Panc1 (cell line): Measurements from ENCODE around the gene BARX1. TPM values are rescaled to one million over a fixed set of nuclear protein-coding genes. Genes with fewer than 3 reads are reported as not detected.

Experiments
- ATAC-seq: fragments of 200-7000 bp; cut with Tn5 transposase; 2 replicates; pipeline ENCODE4 v1.9.1; 2020; ENCODE audit warnings: mild to moderate bottlenecking, moderate library complexity
- BruUV-seq: library from RNA; stranded (reverse); fragments of 400-500 nt; replicated peaks from 2 replicates; lab custom pipeline; 2021; lab: Mats Ljungman, UMichigan
- CTCF ChIA-PET: fragments of 300-600 bp; sonication (Branson Sonifier 250); formaldehyde crosslinking; loops from one replicate; lab custom pipeline; 2022; ENCODE audit warnings: antibody characterized with exemption; lab: Charles Lee
- POLR2A ChIA-PET: fragments of 300-600 bp; sonication (Branson Sonifier 250); formaldehyde crosslinking; loops from one replicate; lab custom pipeline; 2022; ENCODE audit warnings: antibody characterized with exemption; lab: Charles Lee
- DNase-seq: peaks from one replicate; pipeline ENCODE4 v3.0.0-alpha.2; 2010; ENCODE audit warnings: low read depth, low spot score
- H3K27ac ChIP-seq: 2 replicates; pipeline ENCODE4 v1.5.1; 2011; ENCODE audit warnings: mild to moderate bottlenecking, low read length, inconsistent platforms
- H3K27me3 ChIP-seq: fragments of 200-500 bp; sonication (Bioruptor generic); 2 replicates; pipeline ENCODE4 v1.6.0; 2014; ENCODE audit warnings: low read length, inconsistent platforms; ENCODE audit not compliant: control insufficient read depth, insufficient read depth
- H3K36me3 ChIP-seq: fragments of 200-500 bp; sonication (Bioruptor generic); 2 replicates; pipeline ENCODE4 v1.5.1; 2014; ENCODE audit warnings: inconsistent platforms, mild to moderate bottlenecking, low read length, moderate library complexity; ENCODE audit not compliant: control insufficient read depth, insufficient read depth
- H3K4me1 ChIP-seq: 2 replicates; pipeline ENCODE4 v1.5.1; 2011; ENCODE audit warnings: inconsistent platforms, mild to moderate bottlenecking, low read length, moderate library complexity; ENCODE audit not compliant: control insufficient read depth, insufficient read depth
- H3K4me3 ChIP-seq, 2 experiments: 2 replicates each; pipeline ENCODE4 v1.5.1; 2011 to 2012; ENCODE audit warnings: low read depth in 2 of 2, low read length in 2 of 2, mild to moderate bottlenecking in 2 of 2, inconsistent platforms in 1 of 2, moderate library complexity in 1 of 2
- H3K9me3 ChIP-seq: fragments of 200-500 bp; sonication (Bioruptor generic); 2 replicates; pipeline ENCODE4 v1.5.1; 2014; ENCODE audit warnings: low read depth, mild to moderate bottlenecking, inconsistent platforms, low read length, moderate library complexity; ENCODE audit not compliant: control insufficient read depth, insufficient read depth
- CTCF ChIP-seq: fragments of 450-650 bp; IDR thresholded peaks from 2 replicates; pipeline ENCODE4 v1.5.1; 2017; ENCODE audit warnings: mild to moderate bottlenecking
- POLR2AphosphoS5 ChIP-seq: IDR thresholded peaks from 2 replicates; pipeline ENCODE4 v1.6.1; 2012; ENCODE audit warnings: mild to moderate bottlenecking, low read depth, low read length, moderate library complexity
- REST ChIP-seq, 2 experiments: IDR thresholded peaks; 2 replicates each; pipeline ENCODE4 v1.6.1; 2011 to 2012; ENCODE audit warnings: low read depth in 2 of 2, control low read depth in 1 of 2, low read length in 1 of 2, mild to moderate bottlenecking in 1 of 2, moderate library complexity in 1 of 2; ENCODE audit not compliant: insufficient read depth in 1 of 2
- SIN3A ChIP-seq: IDR thresholded peaks from 2 replicates; pipeline ENCODE4 v1.6.1; 2012; ENCODE audit warnings: low read depth, mild to moderate bottlenecking, low read length, moderate library complexity, borderline replicate concordance; ENCODE audit not compliant: insufficient read depth
- TCF7L2 ChIP-seq: IDR thresholded peaks from 2 replicates; pipeline ENCODE4 v1.6.1; 2011; ENCODE audit warnings: mild to moderate bottlenecking, low read depth, low read length, inconsistent platforms
- in situ Hi-C: cut with HindIII; loops from 2 replicates; pipeline ENCODE4 v1.10.0; 2016; ENCODE audit warnings: low sequenced_read_pairs, low pct_unique_long_range_greater_than_20kb
- intact Hi-C: fragments of 100-400 bp; cut with micrococcal nuclease; formaldehyde crosslinking; loops from one replicate; pipeline ENCODE4 v1.10.0; 2022; ENCODE audit not compliant: unreplicated experiment
- total RNA-seq: library from RNA; stranded (reverse); gene quantifications from one replicate; pipeline ENCODE4 v1.2.1, GENCODE V29; 2021; ENCODE audit not compliant: unreplicated experiment

Gene BARX1
- total RNA-seq, 1 experiment from 2014 or later = 81.2 TPM

- ATAC-seq (no peak), DNase-seq (no peak)
- CTCF ChIA-PET = no interaction called here
- BruUV-seq = no TSS peak
- POLR2A ChIA-PET = no interaction called here
- H3K36me3 ChIP-seq = no peaks in the 10 kb centered on the region
- H3K9me3 ChIP-seq = no peaks in the 10 kb centered on the region
- H3K27ac ChIP-seq = no peak overlapping the region
- H3K27me3 ChIP-seq = no peaks in the 10 kb centered on the region
- intact Hi-C loops = no loop called here
- in situ Hi-C loops = no loop called here
- no peaks in the 10 kb centered on the region for H3K4me1 ChIP-seq
- no peak for TF ChIP-seq TCF7L2
- no peak for TF ChIP-seq REST (IDR thresholded peaks at IDR 0.05; ENCODE audit: insufficient read depth in 1 of 2, low read depth in 2 of 2, low read length in 1 of 2)
- TF ChIP-seq POLR2AphosphoS5 = no peak
- TF ChIP-seq CTCF = no peak
- TF ChIP-seq SIN3A = no peak
- no peak overlapping the region for H3K4me3 ChIP-seq
These were observed 32.9 kb upstream of the BARX1 start for GRCh38 chr9:93988056-93988455.

- Histone ChIP-seq H3K4me3 (no peak overlapping the region), H3K36me3 (no peaks in the 10 kb centered on the region), H3K9me3 (no peaks in the 10 kb centered on the region), H3K27ac (no peak overlapping the region), H3K4me1 (no peaks in the 10 kb centered on the region), H3K27me3 (no peaks in the 10 kb centered on the region)
- ATAC-seq (no peak), DNase-seq (no peak)
- in situ Hi-C loops = no loop called here
- no peak for TF ChIP-seq SIN3A
- TF ChIP-seq TCF7L2 = no peak
- no peak for TF ChIP-seq REST (IDR thresholded peaks at IDR 0.05; ENCODE audit: insufficient read depth in 1 of 2, low read depth in 2 of 2, low read length in 1 of 2)
- TF ChIP-seq POLR2AphosphoS5 = no peak
- TF ChIP-seq CTCF = no peak
- intact Hi-C loops = no loop called here
- ChIA-PET POLR2A (no interaction called here), CTCF (no interaction called here)
- BruUV-seq = no TSS peak
These were observed 29.7 kb upstream of the BARX1 start for GRCh38 chr9:93984860-93985259.
